Hematopoietic multipotent progenitor cell treated with erythropoietin and hydrocortisone succinate and interleukin-3 and kit ligand, for 4 days (in vitro differentiated cells): ENCODE measurements around the gene POT1.
"Not testable (repeated sequence)": the region's sequence is repeated elsewhere in the genome, so short reads cannot be mapped to it uniquely, and the experiment has no call there.

Experiments used
- DNase-seq: peaks from one replicate; pipeline ENCODE4 v3.0.0-alpha.2; 2015

POT1 gene

GRCh38 chr7:124929467-124930172 is at the start of gene POT1:
TSS of gene POT1 (minus strand) at chr7:124929825. CDS start at chr7:124897173, 32,652 bp downstream.
- DNase-seq = peak; percentile 100

- not testable (repeated sequence) for DNase-seq
These were observed 45.5 kb upstream of the POT1 start for GRCh38 chr7:124975131-124975530.

GRCh38 chr7:124965553-124965952 is 35.9 kb upstream of the POT1 start:
- no peak for DNase-seq

GRCh38 chr7:124959676-124960075 is 30.1 kb upstream of the POT1 start:
- no peak for DNase-seq

- DNase-seq = not testable (repeated sequence)
These were observed 28.3 kb upstream of the POT1 start for GRCh38 chr7:124957952-124958351.

GRCh38 chr7:124956160-124956559 is 26.5 kb upstream of the POT1 start:
- DNase-seq = no peak

- DNase-seq = no peak
These were observed 25.2 kb upstream of the POT1 start for GRCh38 chr7:124954790-124955189.

GRCh38 chr7:124945680-124946079 is 16.1 kb upstream of the POT1 start:
- no peak for DNase-seq

- no peak for DNase-seq
These were observed 13.8 kb upstream of the POT1 start for GRCh38 chr7:124943472-124943871.

- DNase-seq = no peak
These were observed 12.8 kb upstream of the POT1 start for GRCh38 chr7:124942399-124942798.

GRCh38 chr7:124940306-124940705 is 10.7 kb upstream of the POT1 start:
- DNase-seq = no peak

- DNase-seq = no peak
These were observed 8.5 kb upstream of the POT1 start for GRCh38 chr7:124938128-124938527.

GRCh38 chr7:124937076-124937475 is 7.5 kb upstream of the POT1 start:
- DNase-seq = no peak

GRCh38 chr7:124934841-124935240 is 5.2 kb upstream of the POT1 start:
- DNase-seq = no peak

- peak; percentile 5 for DNase-seq
These were observed 1.3 kb upstream of the POT1 start for GRCh38 chr7:124930655-124931597.

- DNase-seq = no peak
These were observed 573 bp upstream of the POT1 start for GRCh38 chr7:124930173-124930623.

GRCh38 chr7:124924906-124925305 is 4.7 kb downstream of the POT1 start:
- DNase-seq = no peak

GRCh38 chr7:124922200-124922599 is 7.4 kb downstream of the POT1 start:
- no peak for DNase-seq

- no peak for DNase-seq
These were observed 9.8 kb downstream of the POT1 start for GRCh38 chr7:124919841-124920240.

GRCh38 chr7:124918662-124919061 is 11.0 kb downstream of the POT1 start:
- DNase-seq = no peak

- no peak for DNase-seq
These were observed 14.4 kb downstream of the POT1 start for GRCh38 chr7:124915242-124915641.

GRCh38 chr7:124914298-124914697 is 15.3 kb downstream of the POT1 start:
- DNase-seq = no peak

GRCh38 chr7:124912972-124913371 is 16.7 kb downstream of the POT1 start:
- DNase-seq = no peak

GRCh38 chr7:124909808-124910207 is 19.8 kb downstream of the POT1 start:
- DNase-seq = no peak
